GM19238 (cell line): Measurements from ENCODE around the gene SNX19.

ENCODE experiments used
- DNase-seq: peaks from one replicate; pipeline ENCODE4 v3.0.0; 2011; ENCODE audit warnings: low spot score; ENCODE audit not compliant: insufficient read length

SNX19 gene

DNA sequence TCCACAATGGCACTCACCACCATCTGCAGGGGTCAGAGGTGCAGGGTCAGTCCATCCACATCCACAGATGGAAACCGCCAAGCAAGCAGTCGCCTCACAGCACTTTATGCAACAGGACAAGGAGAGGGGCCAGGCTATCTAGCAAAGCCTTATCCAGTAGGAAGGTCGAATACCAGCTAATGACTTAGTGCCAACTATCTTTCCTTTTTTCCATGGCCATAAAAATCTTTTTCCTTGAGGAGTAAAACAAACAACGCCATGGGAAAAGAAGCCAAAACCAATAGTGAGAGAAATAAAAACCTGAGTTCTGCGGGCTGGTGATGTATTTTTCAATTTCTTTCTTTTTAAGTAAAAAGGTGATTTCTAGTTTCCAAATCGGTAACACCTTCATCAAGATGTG lies 8.2 kb downstream of the SNX19 start:
- DNase-seq = no peak

GRCh38 chr11:130907229-130907628 lies 9.1 kb downstream of the SNX19 start:
- DNase-seq = no peak

- DNase-seq = no peak
Measured at GRCh38 chr11:130906616-130907015, 9.7 kb downstream of the SNX19 start.

DNA sequence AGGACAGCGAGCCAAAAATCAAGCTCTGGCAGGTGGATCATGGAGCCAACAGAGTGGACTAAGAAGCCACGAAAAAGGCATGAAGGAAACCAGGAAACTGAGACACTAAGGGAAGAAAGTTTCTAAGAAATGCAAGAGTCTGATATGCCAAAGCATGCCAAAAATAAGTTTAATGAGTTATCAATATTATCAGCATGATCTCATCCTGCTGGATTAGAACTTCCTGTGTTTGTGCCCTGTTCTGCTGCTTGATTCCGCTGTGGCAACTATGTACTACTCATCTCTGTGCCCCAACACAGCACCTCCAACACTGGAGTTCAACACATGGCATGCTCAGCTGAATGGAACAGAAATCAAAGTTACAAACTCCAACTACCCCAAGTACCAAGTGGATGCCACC lies 10.8 kb downstream of the SNX19 start:
- no peak for DNase-seq

DNA sequence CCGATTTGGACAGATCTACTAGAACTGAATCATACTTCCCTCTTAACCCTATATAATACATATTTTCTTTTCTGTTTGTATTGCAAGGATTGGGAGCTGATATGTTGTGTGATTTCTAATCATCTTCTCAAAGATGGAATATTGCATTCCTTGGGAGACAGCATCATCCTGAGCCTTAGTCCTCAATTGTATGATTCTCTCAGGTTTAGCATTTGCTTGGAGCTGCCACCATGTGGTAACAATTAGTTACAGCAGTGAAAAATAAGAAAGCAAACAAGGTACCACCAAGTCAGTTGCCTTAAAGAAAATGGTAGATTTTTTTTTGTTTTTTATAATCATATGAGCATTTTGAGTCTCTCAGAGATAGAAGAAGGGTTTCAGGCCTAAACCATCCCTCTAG lies 11.9 kb downstream of the SNX19 start:
- no peak for DNase-seq

- no peak for DNase-seq
Measured at GRCh38 chr11:130902380-130902779, 13.9 kb downstream of the SNX19 start.

DNA sequence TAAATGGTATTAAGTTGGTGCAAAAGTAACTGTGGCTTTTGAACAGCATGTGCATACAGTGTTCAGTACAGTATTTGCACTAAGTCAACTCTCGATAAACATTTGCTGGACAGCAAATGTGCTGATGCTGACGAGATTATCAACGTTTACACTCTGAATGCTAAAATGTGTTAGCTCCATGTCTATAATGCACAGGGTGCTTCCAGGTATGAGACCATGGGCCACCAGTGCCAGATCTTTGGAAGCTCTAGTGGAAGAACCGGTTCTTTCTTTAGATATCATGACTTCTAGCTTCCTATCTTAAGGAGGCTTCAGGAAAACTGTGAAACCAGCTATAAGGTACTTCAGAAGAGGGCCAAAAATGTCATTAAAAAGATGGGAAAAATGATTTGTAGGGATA lies 17.2 kb downstream of the SNX19 start:
- DNase-seq = no peak

DNA sequence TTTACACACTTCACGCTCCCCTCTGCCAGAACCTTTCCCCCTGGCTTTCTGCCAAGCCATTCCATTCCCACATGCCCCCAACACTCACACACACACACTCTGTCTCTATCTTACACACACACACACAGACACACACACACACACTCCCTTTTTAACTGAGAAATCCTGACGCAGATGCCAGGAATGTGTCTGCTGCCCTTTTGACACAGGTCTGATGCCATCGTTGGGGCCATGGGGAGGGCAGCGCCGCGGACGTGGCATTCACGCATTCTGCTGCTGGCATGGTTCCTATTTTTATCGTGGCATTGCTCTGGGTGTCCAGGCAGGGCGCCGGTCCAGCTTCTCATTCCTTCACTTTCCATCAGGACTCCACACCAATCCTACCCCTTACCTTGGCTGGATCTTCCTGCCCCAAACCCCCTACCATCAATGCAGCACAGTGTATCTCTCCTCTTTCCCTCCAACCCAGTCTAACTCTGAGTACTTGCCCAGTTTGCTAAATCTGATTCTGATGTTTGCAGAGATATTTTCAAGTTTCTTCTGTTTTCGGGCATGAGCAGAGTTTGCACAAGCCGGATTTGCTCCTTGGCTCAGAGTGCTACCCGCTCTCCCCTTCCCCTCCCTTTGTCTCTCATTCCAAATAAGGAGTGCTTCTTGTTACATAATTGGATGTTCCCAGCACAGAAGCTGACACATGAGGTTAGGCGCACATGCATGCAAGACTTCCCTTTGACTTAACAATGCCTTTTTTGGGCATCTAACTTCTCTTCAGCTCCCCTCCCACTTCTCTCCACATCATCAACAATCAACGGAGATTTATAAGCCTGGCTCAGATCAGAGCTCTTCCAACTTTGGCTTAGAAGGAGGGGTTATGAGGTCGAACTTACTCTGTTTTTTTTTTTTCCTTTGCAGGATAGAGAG lies 18.8 kb downstream of the SNX19 start:
- DNase-seq = no peak

- no peak for DNase-seq
Measured at GRCh38 chr11:130894322-130895025, 21.8 kb downstream of the SNX19 start.

GRCh38 chr11:130892861-130893260 lies 23.4 kb downstream of the SNX19 start:
- DNase-seq = no peak

- DNase-seq = no peak
Measured at GRCh38 chr11:130891326-130891725, 25.0 kb downstream of the SNX19 start.

DNA sequence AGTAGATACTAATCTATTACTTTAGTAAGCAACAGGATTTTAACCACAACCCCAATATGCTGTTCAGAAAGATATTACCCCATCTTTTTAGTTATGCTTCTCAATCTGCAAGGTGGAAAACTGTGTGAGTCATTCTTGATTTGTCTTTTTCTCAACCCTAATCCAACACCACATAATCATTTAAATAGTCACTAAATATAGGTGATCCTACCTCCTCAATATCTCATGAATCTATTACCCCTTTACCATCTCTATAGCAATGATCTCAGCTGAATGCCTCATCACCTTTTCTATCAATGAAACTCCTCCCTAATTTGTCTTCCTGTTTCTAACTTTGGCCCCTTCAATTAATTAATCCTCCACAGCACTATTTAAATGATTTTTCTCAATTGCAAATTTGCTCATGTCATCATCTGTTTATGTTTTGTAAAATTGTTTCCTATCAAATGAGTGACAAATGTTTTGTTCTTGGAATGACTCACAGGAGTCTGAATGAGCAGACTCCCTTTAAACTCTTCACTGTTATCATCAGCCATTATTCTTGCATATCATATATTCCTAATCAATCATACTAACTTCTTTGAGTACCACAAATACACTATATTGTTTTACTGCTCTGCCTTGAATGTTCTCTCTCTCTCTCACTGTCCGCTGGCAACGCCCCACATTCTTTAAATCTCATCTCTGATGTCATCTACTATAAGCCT lies 26.1 kb downstream of the SNX19 start:
- DNase-seq = no peak

DNA sequence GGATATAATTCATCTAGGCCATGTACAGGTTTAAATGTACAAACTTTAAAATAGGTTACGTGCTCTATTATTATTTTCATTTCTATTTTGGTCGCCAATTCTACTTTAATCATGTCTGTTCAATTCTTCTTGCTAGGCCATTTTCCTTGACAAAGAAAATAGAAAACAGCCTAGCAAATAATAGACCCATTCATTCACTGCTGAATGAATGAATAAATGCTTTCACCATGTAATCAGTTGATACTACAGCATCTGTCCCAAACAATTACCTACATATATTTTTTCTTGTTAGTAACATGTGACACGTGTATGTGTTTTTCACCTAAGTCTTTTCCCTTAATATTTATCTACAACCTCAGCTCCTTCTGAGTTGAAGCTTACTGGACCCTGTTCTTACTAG lies 27.5 kb downstream of the SNX19 start:
- DNase-seq = no peak

GRCh38 chr11:130886704-130887103 lies 29.6 kb downstream of the SNX19 start:
- no peak for DNase-seq

DNA sequence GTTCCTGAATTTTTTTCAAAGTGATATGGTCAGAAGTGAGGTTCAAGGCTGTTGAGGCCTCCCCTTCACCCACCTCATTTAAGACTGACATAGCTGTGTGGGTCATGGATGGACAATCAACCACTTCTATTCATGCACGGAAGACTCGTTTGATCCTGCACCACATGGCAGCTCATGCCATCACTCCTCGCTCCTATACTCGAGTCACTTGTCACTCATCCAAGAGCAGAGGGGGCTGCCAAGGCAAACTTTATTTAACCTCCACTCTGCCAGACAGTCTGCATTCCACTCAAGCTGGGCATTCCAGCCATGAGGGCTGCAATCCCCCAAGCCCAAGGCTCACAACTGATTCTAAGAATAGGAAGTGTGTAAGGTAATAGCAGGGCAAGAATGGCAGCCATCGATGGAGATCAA lies 34.1 kb downstream of the SNX19 start:
- no peak for DNase-seq

DNA sequence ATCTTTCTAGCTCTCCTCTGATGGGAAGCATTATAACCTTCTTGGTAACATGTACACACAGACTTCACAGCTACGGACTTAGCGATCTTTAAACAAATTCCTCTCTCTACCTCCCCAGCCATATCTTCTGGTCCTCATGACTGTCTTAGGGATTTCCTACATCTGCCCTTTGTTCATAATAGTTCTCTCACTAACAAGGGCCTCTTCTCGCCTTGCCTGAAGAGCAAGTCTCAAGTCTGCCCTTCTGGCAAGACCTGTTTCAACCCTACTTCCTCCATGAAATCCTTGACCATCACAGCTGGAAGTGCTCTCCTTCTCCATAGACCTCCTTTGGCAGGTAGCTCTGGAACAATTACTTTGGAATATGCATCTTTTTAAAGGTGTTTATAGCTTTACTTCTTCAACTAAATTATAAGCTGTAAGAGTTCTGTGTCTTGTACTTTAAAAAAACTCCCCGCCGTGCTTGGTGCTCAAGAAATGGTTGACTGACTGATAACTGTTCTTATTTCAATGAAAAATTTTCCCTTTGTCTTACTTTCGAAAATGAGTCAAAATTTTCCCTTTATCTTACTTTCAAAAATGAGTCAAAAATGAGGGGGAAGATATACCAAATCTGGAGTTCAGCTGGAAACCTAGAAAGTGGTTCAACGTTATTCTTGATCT lies 34.7 kb downstream of the SNX19 start:
- no peak for DNase-seq

DNA sequence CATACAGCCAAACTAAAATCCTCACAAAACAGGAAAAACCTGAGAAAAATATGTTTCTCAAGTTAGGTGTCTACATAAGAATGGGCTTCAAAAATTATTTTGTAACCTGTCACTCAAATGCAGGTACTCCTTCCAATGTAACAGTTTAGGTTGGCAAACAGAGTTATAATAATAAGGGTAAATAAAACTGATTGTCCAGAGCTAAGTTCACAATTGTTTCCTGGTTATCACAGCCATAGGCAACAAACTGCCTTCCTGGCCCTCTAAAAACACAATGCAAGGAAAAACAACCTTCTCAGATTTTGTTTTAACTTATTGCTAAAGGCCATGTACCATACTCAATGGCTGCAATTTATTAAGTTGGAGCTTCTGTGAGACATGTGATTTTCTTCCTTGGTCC lies 36.4 kb downstream of the SNX19 start:
- DNase-seq = no peak

- no peak for DNase-seq
Measured at GRCh38 chr11:130876931-130877915, 39.1 kb downstream of the SNX19 start.

GRCh38 chr11:130876100-130876499 lies 40.2 kb downstream of the SNX19 start:
- DNase-seq = no peak

DNA sequence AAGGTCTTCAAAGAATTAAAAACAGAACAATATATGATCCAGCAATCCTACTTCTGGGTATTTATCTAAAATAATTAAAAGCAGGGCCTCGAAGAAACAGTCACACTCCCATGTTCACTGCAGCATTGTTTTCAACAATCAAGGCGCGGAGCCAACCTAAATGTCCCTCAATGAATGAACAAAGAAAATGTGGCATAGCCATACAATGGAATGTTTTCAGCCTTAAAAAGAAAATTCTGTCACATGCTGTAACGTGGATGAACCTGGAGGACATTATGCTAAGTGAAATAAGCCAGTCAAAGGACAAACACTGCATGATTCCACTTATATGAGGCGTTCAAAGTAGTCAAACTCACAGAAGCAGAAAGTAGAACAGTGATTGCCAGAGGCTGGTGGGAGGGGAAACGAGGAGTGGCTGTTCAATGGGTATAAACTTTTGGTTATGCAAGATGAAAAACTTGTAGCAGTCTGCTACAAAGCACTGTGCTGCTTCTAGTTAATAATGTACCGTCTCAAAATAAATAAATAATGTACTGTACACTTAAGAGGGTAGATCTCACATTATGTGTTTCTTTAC lies 41.2 kb downstream of the SNX19 start:
- DNase-seq = no peak
